ENCODE results near the gene TMEM30B. TPM values are rescaled to one million over a fixed set of nuclear protein-coding genes. Genes with fewer than 3 reads are reported as not detected.

TMEM30B gene
- polyA plus RNA-seq, 4 donors, result 21.6 to 41.3 (median 30.5) TPM

GRCh38 chr14:61234215-61234916 is 46.8 kb downstream of the TMEM30B start:
- no peak for DNase-seq
- no peak overlapping the region for H3K4me3 ChIP-seq (ENCODE audit: low read depth in 1 of 3, low read length in 3 of 3)
- no peak for FAIRE-seq
- H3K27me3 ChIP-seq (ENCODE audit: control insufficient read depth in 3 of 3, insufficient read depth in 3 of 3, low read length in 3 of 3), result peaks cover 0 to 2% (median 0%) of the 10 kb centered on the region in 3 donors
- 74 to 86% (median 78%) methylated on average over 2 of the region's 2 CpGs for whole genome bisulfite sequencing, 3 donors
- H3K36me3 ChIP-seq (ENCODE audit: control insufficient read depth in 3 of 3, insufficient read depth in 2 of 3, low read depth in 1 of 3, low read length in 3 of 3), result no peaks in the 10 kb centered on the region
- no peak overlapping the region for H3K27ac ChIP-seq (ENCODE audit: low read depth in 1 of 3, low read length in 2 of 3)
- peaks cover 0 to 3% of the 10 kb centered on the region in 2 donors for H3K9me3 ChIP-seq (ENCODE audit: control insufficient read depth in 2 of 2, insufficient read depth in 1 of 2, low read depth in 1 of 2, low read length in 1 of 2)
- no peaks in the 10 kb centered on the region for H3K4me1 ChIP-seq (ENCODE audit: control insufficient read depth in 3 of 3, insufficient read depth in 2 of 3, low read depth in 1 of 3, low read length in 2 of 3)

- Histone ChIP-seq H3K9me3 (ENCODE audit: control insufficient read depth in 2 of 2, insufficient read depth in 1 of 2, low read depth in 1 of 2, low read length in 1 of 2) (no peaks in the 10 kb centered on the region), H3K27ac (ENCODE audit: low read depth in 1 of 3, low read length in 2 of 3) (no peak overlapping the region), H3K36me3 (ENCODE audit: control insufficient read depth in 3 of 3, insufficient read depth in 2 of 3, low read depth in 1 of 3, low read length in 3 of 3) (no peaks in the 10 kb centered on the region), H3K4me3 (ENCODE audit: low read depth in 1 of 3, low read length in 3 of 3) (no peak overlapping the region), H3K27me3 (ENCODE audit: control insufficient read depth in 3 of 3, insufficient read depth in 3 of 3, low read length in 3 of 3) (peaks cover 0 to 2% (median 0%) of the 10 kb centered on the region in 3 donors), H3K4me1 (ENCODE audit: control insufficient read depth in 3 of 3, insufficient read depth in 2 of 3, low read depth in 1 of 3, low read length in 2 of 3) (no peaks in the 10 kb centered on the region)
- DNase-seq, result no peak
- WGBS, 3 donors, result 43 to 68% (median 56%) methylated on average over 3 of the region's 3 CpGs
- FAIRE-seq, result no peak
These were observed 47.6 kb downstream of the TMEM30B start for GRCh38 chr14:61233436-61233956.

GRCh38 chr14:61231810-61232209 is 49.3 kb downstream of the TMEM30B start:
- H3K27ac ChIP-seq (ENCODE audit: low read depth in 1 of 3, low read length in 2 of 3), result no peak overlapping the region
- FAIRE-seq (no peak), DNase-seq (no peak)
- 75 to 83% (median 77%) methylated on average over 4 of the region's 4 CpGs for WGBS, 3 donors
- no peaks in the 10 kb centered on the region for H3K9me3 ChIP-seq (ENCODE audit: control insufficient read depth in 2 of 2, insufficient read depth in 1 of 2, low read depth in 1 of 2, low read length in 1 of 2)
- no peak overlapping the region for H3K4me3 ChIP-seq (ENCODE audit: low read depth in 1 of 3, low read length in 3 of 3)
- no peaks in the 10 kb centered on the region for H3K36me3 ChIP-seq (ENCODE audit: control insufficient read depth in 3 of 3, insufficient read depth in 2 of 3, low read depth in 1 of 3, low read length in 3 of 3)
- peaks cover 0 to 2% (median 0%) of the 10 kb centered on the region in 3 donors for H3K27me3 ChIP-seq (ENCODE audit: control insufficient read depth in 3 of 3, insufficient read depth in 3 of 3, low read length in 3 of 3)
- no peaks in the 10 kb centered on the region for H3K4me1 ChIP-seq (ENCODE audit: control insufficient read depth in 3 of 3, insufficient read depth in 2 of 3, low read depth in 1 of 3, low read length in 2 of 3)

GRCh38 chr14:61229981-61230380 is 51.2 kb downstream of the TMEM30B start:
- DNase-seq (no peak), FAIRE-seq (no peak)
- Histone ChIP-seq H3K27ac (ENCODE audit: low read depth in 1 of 3, low read length in 2 of 3) (no peak overlapping the region), H3K36me3 (ENCODE audit: control insufficient read depth in 3 of 3, insufficient read depth in 2 of 3, low read depth in 1 of 3, low read length in 3 of 3) (no peaks in the 10 kb centered on the region), H3K4me1 (ENCODE audit: control insufficient read depth in 3 of 3, insufficient read depth in 2 of 3, low read depth in 1 of 3, low read length in 2 of 3) (no peaks in the 10 kb centered on the region), H3K9me3 (ENCODE audit: control insufficient read depth in 2 of 2, insufficient read depth in 1 of 2, low read depth in 1 of 2, low read length in 1 of 2) (no peaks in the 10 kb centered on the region), H3K4me3 (ENCODE audit: low read depth in 1 of 3, low read length in 3 of 3) (no peak overlapping the region), H3K27me3 (ENCODE audit: control insufficient read depth in 3 of 3, insufficient read depth in 3 of 3, low read length in 3 of 3) (peaks cover 0 to 2% (median 0%) of the 10 kb centered on the region in 3 donors)
- WGBS, 3 donors, result 69 to 82% (median 71%) methylated on average over 4 of the region's 4 CpGs

GRCh38 chr14:61229475-61229888 is 51.7 kb downstream of the TMEM30B start:
- Histone ChIP-seq H3K4me3 (ENCODE audit: low read depth in 1 of 3, low read length in 3 of 3) (no peak overlapping the region), H3K9me3 (ENCODE audit: control insufficient read depth in 2 of 2, insufficient read depth in 1 of 2, low read depth in 1 of 2, low read length in 1 of 2) (no peaks in the 10 kb centered on the region), H3K36me3 (ENCODE audit: control insufficient read depth in 3 of 3, insufficient read depth in 2 of 3, low read depth in 1 of 3, low read length in 3 of 3) (no peaks in the 10 kb centered on the region), H3K27me3 (ENCODE audit: control insufficient read depth in 3 of 3, insufficient read depth in 3 of 3, low read length in 3 of 3) (peaks cover 0 to 2% (median 0%) of the 10 kb centered on the region in 3 donors), H3K4me1 (ENCODE audit: control insufficient read depth in 3 of 3, insufficient read depth in 2 of 3, low read depth in 1 of 3, low read length in 2 of 3) (no peaks in the 10 kb centered on the region), H3K27ac (ENCODE audit: low read depth in 1 of 3, low read length in 2 of 3) (no peak overlapping the region)
- FAIRE-seq (no peak), DNase-seq (no peak)
- WGBS, 3 donors, result 68 to 69% (median 68%) methylated on average over 6 of the region's 6 CpGs

GRCh38 chr14:61227884-61228591 is 53.1 kb downstream of the TMEM30B start:
- Histone ChIP-seq H3K9me3 (ENCODE audit: control insufficient read depth in 2 of 2, insufficient read depth in 1 of 2, low read depth in 1 of 2, low read length in 1 of 2) (no peaks in the 10 kb centered on the region), H3K4me1 (ENCODE audit: control insufficient read depth in 3 of 3, insufficient read depth in 2 of 3, low read depth in 1 of 3, low read length in 2 of 3) (no peaks in the 10 kb centered on the region), H3K27ac (ENCODE audit: low read depth in 1 of 3, low read length in 2 of 3) (no peak overlapping the region), H3K4me3 (ENCODE audit: low read depth in 1 of 3, low read length in 3 of 3) (no peak overlapping the region), H3K27me3 (ENCODE audit: control insufficient read depth in 3 of 3, insufficient read depth in 3 of 3, low read length in 3 of 3) (peaks cover 0 to 2% (median 0%) of the 10 kb centered on the region in 3 donors), H3K36me3 (ENCODE audit: control insufficient read depth in 3 of 3, insufficient read depth in 2 of 3, low read depth in 1 of 3, low read length in 3 of 3) (no peaks in the 10 kb centered on the region)
- 67 to 75% (median 72%) methylated on average over 6 of the region's 6 CpGs for WGBS, 3 donors
- FAIRE-seq (no peak), DNase-seq (no peak)

Other genes with a start within 250 kb of the TMEM30B start
- 10 to 100 TPM in 3 of 4 donors, 1 to 10 TPM in 1; 5.9 to 17.3 (median 12.9) TPM for gene PRKCH, start 40.2 kb upstream of the TMEM30B start, polyA plus RNA-seq

Data from small intestine (tissue), 7 donors.